Nephron (organoid): Measurements from ENCODE around the gene TRIM26.

Source experiments
- H3K27ac Mint-ChIP-seq, 3 experiments: 2 replicates each; pipeline ENCODE4 v1.8.0; 2020; ENCODE audit warnings: mixed read lengths in 3 of 3, mild to moderate bottlenecking in 2 of 3, moderate library complexity in 1 of 3
- H3K27me3 Mint-ChIP-seq: 2 replicates; pipeline ENCODE4 v1.8.0; 2021; ENCODE audit warnings: low read depth, mild to moderate bottlenecking, moderate library complexity, mixed read lengths
- H3K36me3 Mint-ChIP-seq: 2 replicates; pipeline ENCODE4 v1.8.0; 2020; ENCODE audit warnings: low read depth, mixed read lengths
- H3K4me1 Mint-ChIP-seq: 2 replicates; pipeline ENCODE4 v1.8.0; 2020; ENCODE audit warnings: mixed read lengths
- H3K4me3 Mint-ChIP-seq, 3 experiments: 2 replicates each; pipeline ENCODE4 v1.8.0; 2020; ENCODE audit warnings: mild to moderate bottlenecking in 3 of 3, mixed read lengths in 3 of 3, moderate library complexity in 2 of 3
- H3K9me3 Mint-ChIP-seq: 2 replicates; pipeline ENCODE4 v1.8.0; 2020; ENCODE audit warnings: mixed read lengths
- TF ChIP-seq, protein P1 (sequence below), 3 experiments: fragments of 200-600 bp; sonication (generic); IDR thresholded peaks; one replicate each; pipeline ENCODE4 v1.5.0; 2021; ENCODE audit warnings: antibody characterized with exemption in 3 of 3; ENCODE audit not compliant: unreplicated experiment in 3 of 3

Gene TRIM26

DNA sequence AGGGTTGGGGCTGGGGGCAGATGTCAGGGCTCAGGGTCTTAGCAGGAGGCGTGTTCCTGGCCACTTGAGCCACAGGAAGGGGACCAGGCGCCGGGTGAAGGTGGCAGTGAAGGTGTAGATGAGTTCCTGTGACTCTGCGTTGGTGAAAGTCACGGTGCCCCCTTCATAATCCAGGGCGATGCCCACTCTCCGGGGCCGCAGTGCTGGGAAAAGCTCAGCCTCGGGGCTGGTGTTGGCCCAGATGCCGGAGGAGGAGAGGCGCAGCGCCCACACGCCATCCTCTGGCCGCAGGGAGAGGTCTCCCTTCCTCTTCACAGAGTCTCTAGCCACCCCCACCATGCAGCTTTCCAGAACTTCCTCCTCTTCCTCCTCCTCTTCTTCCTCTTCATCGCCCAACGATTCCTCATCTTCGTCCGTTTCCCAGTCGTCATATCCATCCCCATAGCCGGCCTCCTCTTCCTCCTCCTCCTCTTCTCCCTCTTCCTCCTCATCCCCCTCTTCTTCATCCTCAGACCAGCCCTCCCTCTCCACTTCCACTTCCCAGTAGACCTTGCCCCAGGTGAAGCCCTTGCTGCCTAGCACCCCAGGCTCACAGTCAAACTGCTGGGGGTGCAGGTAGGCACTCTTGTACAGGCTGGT lies 27.2 kb downstream of the TRIM26 start:
- H3K36me3 Mint-ChIP-seq = peaks cover 56% of the 10 kb centered on the region
- H3K27ac Mint-ChIP-seq = no peak overlapping the region
- H3K27me3 Mint-ChIP-seq = peaks cover under 1% of the 10 kb centered on the region
- no peaks in the 10 kb centered on the region for H3K4me1 Mint-ChIP-seq
- TF ChIP-seq, protein P1, sequence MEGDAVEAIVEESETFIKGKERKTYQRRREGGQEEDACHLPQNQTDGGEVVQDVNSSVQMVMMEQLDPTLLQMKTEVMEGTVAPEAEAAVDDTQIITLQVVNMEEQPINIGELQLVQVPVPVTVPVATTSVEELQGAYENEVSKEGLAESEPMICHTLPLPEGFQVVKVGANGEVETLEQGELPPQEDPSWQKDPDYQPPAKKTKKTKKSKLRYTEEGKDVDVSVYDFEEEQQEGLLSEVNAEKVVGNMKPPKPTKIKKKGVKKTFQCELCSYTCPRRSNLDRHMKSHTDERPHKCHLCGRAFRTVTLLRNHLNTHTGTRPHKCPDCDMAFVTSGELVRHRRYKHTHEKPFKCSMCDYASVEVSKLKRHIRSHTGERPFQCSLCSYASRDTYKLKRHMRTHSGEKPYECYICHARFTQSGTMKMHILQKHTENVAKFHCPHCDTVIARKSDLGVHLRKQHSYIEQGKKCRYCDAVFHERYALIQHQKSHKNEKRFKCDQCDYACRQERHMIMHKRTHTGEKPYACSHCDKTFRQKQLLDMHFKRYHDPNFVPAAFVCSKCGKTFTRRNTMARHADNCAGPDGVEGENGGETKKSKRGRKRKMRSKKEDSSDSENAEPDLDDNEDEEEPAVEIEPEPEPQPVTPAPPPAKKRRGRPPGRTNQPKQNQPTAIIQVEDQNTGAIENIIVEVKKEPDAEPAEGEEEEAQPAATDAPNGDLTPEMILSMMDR (IDR thresholded peaks at IDR 0.05; ENCODE audit: unreplicated experiment in 3 of 3) = no peak
- H3K4me3 Mint-ChIP-seq = no peak overlapping the region
- H3K9me3 Mint-ChIP-seq = peaks cover 8% of the 10 kb centered on the region

DNA sequence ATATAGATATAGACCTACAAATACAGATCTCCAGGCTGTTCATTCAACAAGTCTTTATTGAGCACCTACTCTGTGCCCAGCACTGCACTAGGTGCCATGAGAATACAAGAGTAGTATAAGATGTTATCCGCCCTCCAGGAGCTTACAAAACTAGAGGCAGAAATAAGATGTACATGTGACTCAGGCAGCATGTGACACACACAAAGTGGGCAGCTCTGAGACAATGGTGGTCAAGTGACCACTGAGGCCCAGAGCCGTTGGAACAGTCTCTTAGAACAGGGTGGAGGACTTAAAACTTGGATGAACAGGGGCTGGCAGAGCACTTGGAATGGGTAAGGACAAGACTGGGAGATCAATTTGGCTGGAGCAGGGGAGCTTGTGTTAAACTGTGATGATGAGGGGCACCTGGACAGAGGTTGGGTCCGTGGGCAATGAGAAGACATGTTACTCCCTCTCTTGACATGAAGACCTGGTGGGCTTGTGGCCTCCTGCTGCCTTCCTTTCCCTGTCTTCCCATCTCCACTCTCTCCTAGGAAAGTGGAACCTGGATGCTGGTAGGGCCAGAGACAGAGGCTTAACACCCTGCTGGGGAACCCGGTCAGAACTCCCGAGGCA lies 28.7 kb downstream of the TRIM26 start:
- peaks cover 6% of the 10 kb centered on the region for H3K27me3 Mint-ChIP-seq
- H3K27ac Mint-ChIP-seq = no peak overlapping the region
- peaks cover 16% of the 10 kb centered on the region for H3K9me3 Mint-ChIP-seq
- H3K4me3 Mint-ChIP-seq = no peak overlapping the region
- peaks cover 41% of the 10 kb centered on the region for H3K36me3 Mint-ChIP-seq
- H3K4me1 Mint-ChIP-seq = no peaks in the 10 kb centered on the region
- TF ChIP-seq, protein P1 (IDR thresholded peaks at IDR 0.05; ENCODE audit: unreplicated experiment in 3 of 3) = no peak

DNA sequence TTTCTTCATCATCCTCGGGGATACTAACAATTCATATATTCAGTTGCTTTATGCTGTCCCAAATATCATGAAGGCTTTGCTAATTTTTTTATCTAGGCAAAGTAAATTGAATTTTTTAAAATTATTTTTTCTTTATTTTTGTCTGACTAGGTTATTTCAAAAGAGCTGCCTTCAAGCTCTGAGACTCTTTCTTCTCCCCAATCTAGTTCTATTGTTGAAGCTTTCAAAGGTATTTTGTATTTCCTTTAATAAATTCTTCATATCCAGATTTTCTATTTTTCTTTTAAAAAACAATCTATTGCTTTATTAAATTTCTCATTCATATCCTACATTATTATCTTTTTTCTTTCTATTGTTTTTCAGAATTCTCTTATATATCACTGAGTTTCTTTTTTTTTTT lies 33.1 kb downstream of the TRIM26 start:
- H3K9me3 Mint-ChIP-seq = peaks cover 27% of the 10 kb centered on the region

DNA sequence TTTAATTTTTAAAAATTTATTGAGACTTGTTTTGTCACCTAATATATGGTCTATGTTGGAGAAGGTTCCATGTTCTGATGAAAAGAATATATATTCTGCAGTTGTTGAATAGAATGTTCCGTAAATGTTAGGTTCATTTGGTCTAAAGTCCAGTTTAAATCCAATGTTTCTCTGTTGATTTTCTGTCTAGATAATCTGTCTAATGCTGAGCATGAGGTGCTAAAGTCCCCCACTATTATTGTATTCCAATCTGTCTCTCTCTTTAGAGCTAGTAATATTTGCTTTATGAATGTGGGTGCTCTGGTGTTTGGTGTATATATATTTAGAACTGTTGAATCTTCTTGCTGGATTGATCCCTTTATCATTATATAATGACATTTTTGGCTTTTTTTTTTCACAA lies 34.4 kb downstream of the TRIM26 start:
- Mint-ChIP-seq H3K27ac (no peak overlapping the region), H3K9me3 (peaks cover 27% of the 10 kb centered on the region), H3K27me3 (peaks cover 60% of the 10 kb centered on the region), H3K4me3 (no peak overlapping the region), H3K4me1 (no peaks in the 10 kb centered on the region), H3K36me3 (no peaks in the 10 kb centered on the region)
- TF ChIP-seq, protein P1 (IDR thresholded peaks at IDR 0.05; ENCODE audit: unreplicated experiment in 3 of 3) = no peak

More for the DNA sequence above, 33.1 kb downstream of the TRIM26 start:
- TF ChIP-seq, protein P1 (IDR thresholded peaks at IDR 0.05; ENCODE audit: unreplicated experiment in 3 of 3) = no peak
- Mint-ChIP-seq H3K36me3 (peaks cover 9% of the 10 kb centered on the region), H3K4me3 (no peak overlapping the region), H3K27me3 (peaks cover 48% of the 10 kb centered on the region), H3K4me1 (no peaks in the 10 kb centered on the region), H3K27ac (no peak overlapping the region)

DNA sequence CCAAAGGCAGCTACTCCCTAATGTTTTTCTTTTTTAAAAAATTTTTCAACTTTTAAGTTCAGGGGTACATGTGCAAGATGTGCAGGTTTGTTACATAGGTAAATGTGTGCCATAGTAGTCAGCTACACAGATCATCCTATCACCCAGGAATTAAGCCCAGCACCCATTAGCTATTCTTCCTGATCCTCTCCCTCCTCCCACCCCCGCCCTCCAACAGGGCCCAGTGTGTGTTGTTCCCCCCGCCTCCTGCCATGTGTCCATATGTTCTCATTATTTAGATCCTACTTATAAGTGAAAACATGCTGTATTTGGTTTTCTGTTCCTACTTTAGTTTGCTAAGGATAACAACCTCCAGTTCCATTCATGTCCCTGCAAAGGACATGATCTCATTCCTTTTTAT lies 37.4 kb downstream of the TRIM26 start:
- Mint-ChIP-seq H3K36me3 (no peaks in the 10 kb centered on the region), H3K4me1 (no peaks in the 10 kb centered on the region), H3K4me3 (no peak overlapping the region), H3K27me3 (peaks cover 85% of the 10 kb centered on the region), H3K9me3 (peaks cover 17% of the 10 kb centered on the region), H3K27ac (no peak overlapping the region)
- TF ChIP-seq, protein P1 (IDR thresholded peaks at IDR 0.05; ENCODE audit: unreplicated experiment in 3 of 3) = no peak

DNA sequence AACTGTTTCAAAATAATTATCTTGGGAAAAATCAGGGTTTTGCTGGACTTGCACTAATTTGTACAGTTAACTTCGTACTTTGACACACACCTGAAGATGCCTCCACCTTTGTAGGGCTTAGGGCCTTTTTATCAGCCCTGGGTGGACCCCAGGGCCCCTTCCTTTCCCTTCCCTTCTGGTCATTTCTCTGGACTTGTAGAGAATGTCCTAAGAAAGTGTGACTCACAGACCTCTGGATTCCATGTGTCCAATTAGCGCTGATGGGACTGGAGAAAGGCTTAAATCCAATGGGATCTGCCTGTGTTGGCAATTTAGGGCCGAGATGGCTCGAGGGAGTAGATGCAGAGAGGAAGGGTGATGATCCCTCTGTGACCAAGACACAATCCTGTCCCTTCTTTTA lies 40.5 kb downstream of the TRIM26 start:
- no peak overlapping the region for H3K27ac Mint-ChIP-seq
- H3K9me3 Mint-ChIP-seq = no peaks in the 10 kb centered on the region

More for the DNA sequence above, 40.5 kb downstream of the TRIM26 start:
- H3K4me1 Mint-ChIP-seq = no peaks in the 10 kb centered on the region
- TF ChIP-seq, protein P1 (IDR thresholded peaks at IDR 0.05; ENCODE audit: unreplicated experiment in 3 of 3) = no peak
- no peaks in the 10 kb centered on the region for H3K36me3 Mint-ChIP-seq
- peaks cover 96% of the 10 kb centered on the region for H3K27me3 Mint-ChIP-seq
- peak overlapping the region in 1 of 3 experiments; percentile 20 for H3K4me3 Mint-ChIP-seq
